Smooth muscle cell (in vitro differentiated cells): ENCODE results near the gene HDAC9. TPM values are rescaled to one million over a fixed set of nuclear protein-coding genes. Genes with fewer than 3 reads are reported as not detected.

ENCODE experiments used
- DNase-seq: peaks from one replicate; lab custom pipeline; 2025; ENCODE audit not compliant: unreplicated experiment; lab: John Stamatoyannopoulos, UW
- H2AFZ ChIP-seq: fragments of 200-600 bp; sonication (generic); 2 replicates; pipeline ENCODE4 v1.6.0; 2016; ENCODE audit warnings: antibody characterized with exemption, low read depth, mild to moderate bottlenecking
- H3F3A ChIP-seq: fragments of 200-600 bp; sonication (generic); 2 replicates; pipeline ENCODE4 v1.6.0; 2017; ENCODE audit warnings: antibody characterized with exemption, low read depth
- H3K27ac ChIP-seq: fragments of 200-600 bp; sonication (generic); 2 replicates; pipeline ENCODE4 v1.5.1; 2016; ENCODE audit warnings: low read depth, mild to moderate bottlenecking
- H3K27me3 ChIP-seq: fragments of 200-600 bp; sonication (generic); 2 replicates; pipeline ENCODE4 v1.6.1; 2016; ENCODE audit warnings: low read depth, mild to moderate bottlenecking
- H3K36me3 ChIP-seq: fragments of 200-600 bp; sonication (generic); 2 replicates; pipeline ENCODE4 v1.5.1; 2016; ENCODE audit warnings: low read depth
- H3K4me1 ChIP-seq: fragments of 200-600 bp; sonication (generic); 2 replicates; pipeline ENCODE4 v1.5.1; 2016; ENCODE audit warnings: low read depth
- H3K4me2 ChIP-seq: fragments of 200-600 bp; sonication (generic); 2 replicates; pipeline ENCODE4 v1.6.0; 2016; ENCODE audit warnings: mild to moderate bottlenecking
- H3K4me3 ChIP-seq: fragments of 200-600 bp; sonication (generic); 2 replicates; pipeline ENCODE4 v1.5.1; 2016; ENCODE audit warnings: mild to moderate bottlenecking
- H3K79me2 ChIP-seq: fragments of 200-600 bp; sonication (generic); 2 replicates; pipeline ENCODE4 v1.6.0; 2016; ENCODE audit warnings: low read depth, mild to moderate bottlenecking
- H3K9ac ChIP-seq: fragments of 200-600 bp; sonication (generic); 2 replicates; pipeline ENCODE4 v1.6.0; 2016; ENCODE audit warnings: low read depth
- H3K9me3 ChIP-seq: fragments of 200-600 bp; sonication (generic); replicated peaks from 2 replicates; pipeline ENCODE4 v1.5.1; 2016; ENCODE audit warnings: low read depth
- H4K20me1 ChIP-seq: fragments of 200-600 bp; sonication (generic); 2 replicates; pipeline ENCODE4 v1.6.0; 2016; ENCODE audit warnings: low read depth
- CTCF ChIP-seq: fragments of 200-600 bp; sonication (generic); IDR thresholded peaks from 2 replicates; pipeline ENCODE4 v1.5.1; 2017; ENCODE audit warnings: borderline replicate concordance, mild to moderate bottlenecking, antibody characterized with exemption; ENCODE audit not compliant: insufficient read depth, poor library complexity, severe bottlenecking
- WGBS: methylation state at CpG from one replicate; pipeline ENCODE4 v1.1.7; 2016; ENCODE audit warnings: low lambda C conversion rate; 5-methylcytosine and 5-hydroxymethylcytosine counted together
- polyA plus RNA-seq: library from polyadenylated mRNA; unstranded; fragments of >200 nt; fragmentation: Nextera tagmentation; extraction: Ambion mirVana; gene quantifications from 2 replicates; pipeline ENCODE4 v1.2.1, GENCODE V29; 2016
- total RNA-seq: library from RNA; depleted of rRNA; stranded (reverse); fragments of >200 nt; gene quantifications from 2 replicates; pipeline ENCODE4 v1.2.3, GENCODE V29; 2014

HDAC9 gene
- total and polyA plus RNA-seq, 2 experiments from 2014 or later = 2.2 to 7.1 TPM

GRCh38 chr7:18694484-18694883 is 198.9 kb downstream of the HDAC9 start:
- H3K79me2 ChIP-seq = no peaks in the 10 kb centered on the region
- no peak overlapping the region for H3K27ac ChIP-seq
- no peaks in the 10 kb centered on the region for H3K27me3 ChIP-seq
- H3F3A ChIP-seq = no peaks in the 10 kb centered on the region
- H3K9me3 ChIP-seq = no peaks in the 10 kb centered on the region
- H3K9ac ChIP-seq = no peak overlapping the region
- TF ChIP-seq CTCF = no peak
- H2AFZ ChIP-seq = peak overlapping the region; percentile 49
- no peak overlapping the region for H3K4me3 ChIP-seq
- H3K4me2 ChIP-seq = no peak overlapping the region
- 37% methylated on average over 3 of the region's 3 CpGs for WGBS
- DNase-seq = no peak
- H3K4me1 ChIP-seq = no peaks in the 10 kb centered on the region
- no peaks in the 10 kb centered on the region for H3K36me3 ChIP-seq
- no peaks in the 10 kb centered on the region for H4K20me1 ChIP-seq

- Histone ChIP-seq H2AFZ (no peak overlapping the region), H3K36me3 (no peaks in the 10 kb centered on the region), H3K4me2 (no peak overlapping the region), H3K9me3 (no peaks in the 10 kb centered on the region), H3K4me1 (no peaks in the 10 kb centered on the region), H3K4me3 (no peak overlapping the region), H3K79me2 (no peaks in the 10 kb centered on the region), H4K20me1 (no peaks in the 10 kb centered on the region), H3K9ac (no peak overlapping the region), H3K27ac (no peak overlapping the region), H3F3A (no peaks in the 10 kb centered on the region), H3K27me3 (no peaks in the 10 kb centered on the region)
- WGBS = 54% methylated on average over 1 of the region's 1 CpG
- TF ChIP-seq CTCF = no peak
- DNase-seq = no peak
These were observed 199.4 kb downstream of the HDAC9 start for GRCh38 chr7:18694911-18695310.

GRCh38 chr7:18698258-18698734 is 202.7 kb downstream of the HDAC9 start:
- Histone ChIP-seq H3K36me3 (no peaks in the 10 kb centered on the region), H3K27me3 (no peaks in the 10 kb centered on the region), H3K79me2 (no peaks in the 10 kb centered on the region), H3K9me3 (no peaks in the 10 kb centered on the region), H3K4me3 (no peak overlapping the region), H4K20me1 (no peaks in the 10 kb centered on the region), H3K9ac (no peak overlapping the region), H3K27ac (no peak overlapping the region), H3F3A (no peaks in the 10 kb centered on the region), H3K4me2 (no peak overlapping the region), H2AFZ (peak overlapping the region; percentile 71), H3K4me1 (no peaks in the 10 kb centered on the region)
- TF ChIP-seq CTCF = no peak
- no peak for DNase-seq
- WGBS = 53% methylated on average over 6 of the region's 6 CpGs

DNA sequence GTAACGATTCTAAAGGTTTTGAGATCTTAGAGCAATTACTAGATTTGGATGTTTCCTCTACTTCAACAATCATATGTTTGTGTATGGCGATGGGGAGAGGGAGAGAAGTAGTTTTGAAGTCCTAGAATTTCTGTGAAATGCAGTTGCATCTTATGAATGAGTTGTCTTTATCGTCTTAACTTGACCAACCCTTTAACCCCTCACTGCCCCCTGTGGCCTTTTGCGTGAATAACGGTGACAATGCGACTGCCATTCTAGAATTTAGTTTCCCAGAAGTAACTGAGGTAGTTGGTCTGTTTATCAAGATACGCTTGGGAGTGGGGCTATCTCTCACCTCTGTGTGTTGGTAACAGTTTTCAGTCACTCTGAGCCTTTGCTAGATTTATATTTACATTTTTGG is 204.6 kb downstream of the HDAC9 start:
- TF ChIP-seq CTCF = no peak
- no peaks in the 10 kb centered on the region for H3K79me2 ChIP-seq
- no peak overlapping the region for H3K4me3 ChIP-seq
- no peaks in the 10 kb centered on the region for H3K9me3 ChIP-seq
- H2AFZ ChIP-seq = no peak overlapping the region
- no peak overlapping the region for H3K27ac ChIP-seq
- H3K4me1 ChIP-seq = no peaks in the 10 kb centered on the region
- no peak overlapping the region for H3K4me2 ChIP-seq
- no peaks in the 10 kb centered on the region for H3K36me3 ChIP-seq
- no peak for DNase-seq
- H3K9ac ChIP-seq = no peak overlapping the region
- H3F3A ChIP-seq = no peaks in the 10 kb centered on the region
- H4K20me1 ChIP-seq = no peaks in the 10 kb centered on the region
- 76% methylated on average over 7 of the region's 7 CpGs for WGBS
- no peaks in the 10 kb centered on the region for H3K27me3 ChIP-seq
